HEK293 (cell line): ENCODE measurements around the gene OR52W1.

Experiments used
- CTCF ChIA-PET: fragments of 350-600 bp; formaldehyde crosslinking; extraction: SDS; loops from one replicate; lab custom pipeline; 2021; ENCODE audit warnings: antibody characterized with exemption; lab: Yijun Ruan, JAX
- POLR2A ChIA-PET: fragments of 300-600 bp; formaldehyde crosslinking; extraction: SDS; loops from one replicate; lab custom pipeline; 2020; ENCODE audit warnings: antibody characterized with exemption, inconsistent platforms; lab: Yijun Ruan, JAX
- H3K27ac ChIP-seq: fragments of 200-500 bp; sonication (Bioruptor generic); 2 replicates; pipeline ENCODE4 v1.5.1; 2014; ENCODE audit warnings: low read depth, low read length, control low read depth, inconsistent platforms; ENCODE audit errors: extremely low read depth
- H3K36me3 ChIP-seq, 2 experiments: fragments of 200-500 bp in 1 of 2; sonication (Bioruptor generic) in 1 of 2; 1 replicate in 1 of 2; 2 replicates in 1 of 2; pipeline ENCODE4 v1.5.1; 2014 to 2017; ENCODE audit warnings: inconsistent platforms in 2 of 2, low read length in 2 of 2; ENCODE audit not compliant: control insufficient read depth in 2 of 2, insufficient read depth in 1 of 2
- H3K4me1 ChIP-seq: fragments of 200-500 bp; sonication (Bioruptor generic); 2 replicates; pipeline ENCODE4 v1.5.1; 2014; ENCODE audit warnings: mild to moderate bottlenecking, low read length, inconsistent platforms; ENCODE audit not compliant: control insufficient read depth, insufficient read depth
- H3K4me3 ChIP-seq: 2 replicates; pipeline ENCODE4 v1.5.1; 2011; ENCODE audit warnings: low read depth, mild to moderate bottlenecking, control low read depth, low read length, moderate library complexity
- H3K9me3 ChIP-seq: fragments of 200-500 bp; sonication (Bioruptor generic); 2 replicates; pipeline ENCODE4 v1.5.1; 2014; ENCODE audit warnings: low read depth, low read length, inconsistent platforms; ENCODE audit not compliant: control insufficient read depth, insufficient read depth
- BCL11B ChIP-seq: fragments of 450-650 bp; formaldehyde crosslinking; IDR thresholded peaks from 2 replicates; pipeline ENCODE4 v1.5.1; 2016; ENCODE audit warnings: low read depth, missing biosample characterization, missing genetic modification characterization
- KLF16 ChIP-seq: fragments of 450-650 bp; formaldehyde crosslinking; IDR thresholded peaks from 2 replicates; pipeline ENCODE4 v1.5.1; 2017; ENCODE audit warnings: missing biosample characterization, missing genetic modification characterization
- KLF9 ChIP-seq: fragments of 450-650 bp; formaldehyde crosslinking; IDR thresholded peaks from 2 replicates; pipeline ENCODE4 v1.5.1; 2016; ENCODE audit warnings: missing biosample characterization, missing genetic modification characterization, low read depth
- PRDM1 ChIP-seq: fragments of 450-650 bp; formaldehyde crosslinking; IDR thresholded peaks from 2 replicates; pipeline ENCODE4; 2016; ENCODE audit warnings: missing biosample characterization, missing genetic modification characterization
- WT1 ChIP-seq: fragments of 450-650 bp; formaldehyde crosslinking; IDR thresholded peaks from 2 replicates; pipeline ENCODE4 v1.5.1; 2016; ENCODE audit warnings: missing biosample characterization, missing genetic modification characterization
- ZBTB17 ChIP-seq: fragments of 450-650 bp; formaldehyde crosslinking; IDR thresholded peaks from 2 replicates; pipeline ENCODE4 v1.5.1; 2016; ENCODE audit warnings: missing biosample characterization, missing genetic modification characterization
- ZBTB8A ChIP-seq: fragments of 450-650 bp; formaldehyde crosslinking; IDR thresholded peaks from 2 replicates; pipeline ENCODE4 v1.5.1; 2016; ENCODE audit warnings: missing biosample characterization, missing genetic modification characterization
- ZFP3 ChIP-seq: fragments of 450-650 bp; formaldehyde crosslinking; IDR thresholded peaks from 2 replicates; pipeline ENCODE4 v1.5.1; 2016; ENCODE audit warnings: low read depth, missing biosample characterization, missing genetic modification characterization
- ZNF354C ChIP-seq: fragments of 450-650 bp; formaldehyde crosslinking; IDR thresholded peaks from 2 replicates; pipeline ENCODE4 v1.5.1; 2016; ENCODE audit warnings: missing biosample characterization, missing genetic modification characterization, low read depth, borderline replicate concordance
- ZNF391 ChIP-seq: fragments of 450-650 bp; formaldehyde crosslinking; IDR thresholded peaks from 2 replicates; pipeline ENCODE4 v1.5.1; 2016; ENCODE audit warnings: low read depth, missing biosample characterization, missing genetic modification characterization, borderline replicate concordance
- ZNF423 ChIP-seq: fragments of 450-650 bp; formaldehyde crosslinking; IDR thresholded peaks from 2 replicates; pipeline ENCODE4 v1.5.1; 2016; ENCODE audit warnings: missing biosample characterization, missing genetic modification characterization
- ZNF426 ChIP-seq: fragments of 450-650 bp; formaldehyde crosslinking; IDR thresholded peaks from 2 replicates; pipeline ENCODE4 v1.5.1; 2017; ENCODE audit warnings: missing biosample characterization, missing genetic modification characterization, mild to moderate bottlenecking, inconsistent platforms, moderate library complexity
- ZNF549 ChIP-seq: fragments of 450-650 bp; IDR thresholded peaks from 2 replicates; pipeline ENCODE4 v1.5.1; 2018; ENCODE audit warnings: missing biosample characterization, missing genetic modification characterization, mild to moderate bottlenecking, inconsistent platforms, moderate library complexity
- ZNF585B ChIP-seq: fragments of 450-650 bp; formaldehyde crosslinking; IDR thresholded peaks from 2 replicates; pipeline ENCODE4 v1.5.1; 2016; ENCODE audit warnings: missing biosample characterization, missing genetic modification characterization
- ZNF621 ChIP-seq: fragments of 450-650 bp; formaldehyde crosslinking; IDR thresholded peaks from 2 replicates; pipeline ENCODE4 v1.5.1; 2017; ENCODE audit warnings: missing biosample characterization, missing genetic modification characterization
- TF ChIP-seq, protein P1 (sequence below): fragments of 450-650 bp; formaldehyde crosslinking; IDR thresholded peaks from 2 replicates; pipeline ENCODE4 v1.5.1; 2017; ENCODE audit warnings: missing biosample characterization, missing genetic modification characterization
- TF ChIP-seq, protein P2 (sequence below): fragments of 450-650 bp; formaldehyde crosslinking; IDR thresholded peaks from 2 replicates; pipeline ENCODE4 v1.5.1; 2017; ENCODE audit warnings: missing biosample characterization, missing genetic modification characterization
- TF ChIP-seq, protein P3 (sequence below): fragments of 450-650 bp; formaldehyde crosslinking; IDR thresholded peaks from 2 replicates; pipeline ENCODE4 v1.5.1; 2016; ENCODE audit warnings: missing biosample characterization, missing genetic modification characterization

Gene OR52W1, protein sequence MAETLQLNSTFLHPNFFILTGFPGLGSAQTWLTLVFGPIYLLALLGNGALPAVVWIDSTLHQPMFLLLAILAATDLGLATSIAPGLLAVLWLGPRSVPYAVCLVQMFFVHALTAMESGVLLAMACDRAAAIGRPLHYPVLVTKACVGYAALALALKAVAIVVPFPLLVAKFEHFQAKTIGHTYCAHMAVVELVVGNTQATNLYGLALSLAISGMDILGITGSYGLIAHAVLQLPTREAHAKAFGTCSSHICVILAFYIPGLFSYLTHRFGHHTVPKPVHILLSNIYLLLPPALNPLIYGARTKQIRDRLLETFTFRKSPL

DNA sequence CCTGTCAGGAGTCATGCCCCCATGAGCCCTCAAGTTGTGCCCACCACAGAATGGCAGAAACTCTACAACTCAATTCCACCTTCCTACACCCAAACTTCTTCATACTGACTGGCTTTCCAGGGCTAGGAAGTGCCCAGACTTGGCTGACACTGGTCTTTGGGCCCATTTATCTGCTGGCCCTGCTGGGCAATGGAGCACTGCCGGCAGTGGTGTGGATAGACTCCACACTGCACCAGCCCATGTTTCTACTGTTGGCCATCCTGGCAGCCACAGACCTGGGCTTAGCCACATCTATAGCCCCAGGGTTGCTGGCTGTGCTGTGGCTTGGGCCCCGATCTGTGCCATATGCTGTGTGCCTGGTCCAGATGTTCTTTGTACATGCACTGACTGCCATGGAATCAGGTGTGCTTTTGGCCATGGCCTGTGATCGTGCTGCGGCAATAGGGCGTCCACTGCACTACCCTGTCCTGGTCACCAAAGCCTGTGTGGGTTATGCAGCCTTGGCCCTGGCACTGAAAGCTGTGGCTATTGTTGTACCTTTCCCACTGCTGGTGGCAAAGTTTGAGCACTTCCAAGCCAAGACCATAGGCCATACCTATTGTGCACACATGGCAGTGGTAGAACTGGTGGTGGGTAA, at the start of gene OR52W1:
Gene OR52W1 (plus strand): TSS at position 51 of the 637 bp plus-strand sequence. CDS start 0 bp downstream, at position 51.
- H3K9me3 ChIP-seq, result no peaks in the 10 kb centered on the region
- no peaks in the 10 kb centered on the region for H3K36me3 ChIP-seq
- no peak within 1 kb of the TSS for H3K27ac ChIP-seq
- TF ChIP-seq, protein P1, sequence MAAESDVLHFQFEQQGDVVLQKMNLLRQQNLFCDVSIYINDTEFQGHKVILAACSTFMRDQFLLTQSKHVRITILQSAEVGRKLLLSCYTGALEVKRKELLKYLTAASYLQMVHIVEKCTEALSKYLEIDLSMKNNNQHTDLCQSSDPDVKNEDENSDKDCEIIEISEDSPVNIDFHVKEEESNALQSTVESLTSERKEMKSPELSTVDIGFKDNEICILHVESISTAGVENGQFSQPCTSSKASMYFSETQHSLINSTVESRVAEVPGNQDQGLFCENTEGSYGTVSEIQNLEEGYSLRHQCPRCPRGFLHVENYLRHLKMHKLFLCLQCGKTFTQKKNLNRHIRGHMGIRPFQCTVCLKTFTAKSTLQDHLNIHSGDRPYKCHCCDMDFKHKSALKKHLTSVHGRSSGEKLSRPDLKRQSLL (tag by site-specific recombination), result no peak
- no peak for TF ChIP-seq KLF16 (tag by site-specific recombination)
- TF ChIP-seq, protein P2, sequence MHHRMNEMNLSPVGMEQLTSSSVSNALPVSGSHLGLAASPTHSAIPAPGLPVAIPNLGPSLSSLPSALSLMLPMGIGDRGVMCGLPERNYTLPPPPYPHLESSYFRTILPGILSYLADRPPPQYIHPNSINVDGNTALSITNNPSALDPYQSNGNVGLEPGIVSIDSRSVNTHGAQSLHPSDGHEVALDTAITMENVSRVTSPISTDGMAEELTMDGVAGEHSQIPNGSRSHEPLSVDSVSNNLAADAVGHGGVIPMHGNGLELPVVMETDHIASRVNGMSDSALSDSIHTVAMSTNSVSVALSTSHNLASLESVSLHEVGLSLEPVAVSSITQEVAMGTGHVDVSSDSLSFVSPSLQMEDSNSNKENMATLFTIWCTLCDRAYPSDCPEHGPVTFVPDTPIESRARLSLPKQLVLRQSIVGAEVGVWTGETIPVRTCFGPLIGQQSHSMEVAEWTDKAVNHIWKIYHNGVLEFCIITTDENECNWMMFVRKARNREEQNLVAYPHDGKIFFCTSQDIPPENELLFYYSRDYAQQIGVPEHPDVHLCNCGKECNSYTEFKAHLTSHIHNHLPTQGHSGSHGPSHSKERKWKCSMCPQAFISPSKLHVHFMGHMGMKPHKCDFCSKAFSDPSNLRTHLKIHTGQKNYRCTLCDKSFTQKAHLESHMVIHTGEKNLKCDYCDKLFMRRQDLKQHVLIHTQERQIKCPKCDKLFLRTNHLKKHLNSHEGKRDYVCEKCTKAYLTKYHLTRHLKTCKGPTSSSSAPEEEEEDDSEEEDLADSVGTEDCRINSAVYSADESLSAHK (tag by site-specific recombination), result no peak
- TF ChIP-seq WT1 (tag by site-specific recombination), result no peak
- no peak for TF ChIP-seq ZNF426 (tag by site-specific recombination)
- TF ChIP-seq, all 188 proteins: peak for 0
- CTCF ChIA-PET, result interaction anchor here (1.5 kb wide), 1 partner anchor 176 kb away, joined by 3 read pairs; no protein-coding TSS in a partner anchor
- H3K4me3 ChIP-seq, result no peak within 1 kb of the TSS
- POLR2A ChIA-PET, result no interaction called here
- H3K4me1 ChIP-seq, result no peaks in the 10 kb centered on the region

DNA sequence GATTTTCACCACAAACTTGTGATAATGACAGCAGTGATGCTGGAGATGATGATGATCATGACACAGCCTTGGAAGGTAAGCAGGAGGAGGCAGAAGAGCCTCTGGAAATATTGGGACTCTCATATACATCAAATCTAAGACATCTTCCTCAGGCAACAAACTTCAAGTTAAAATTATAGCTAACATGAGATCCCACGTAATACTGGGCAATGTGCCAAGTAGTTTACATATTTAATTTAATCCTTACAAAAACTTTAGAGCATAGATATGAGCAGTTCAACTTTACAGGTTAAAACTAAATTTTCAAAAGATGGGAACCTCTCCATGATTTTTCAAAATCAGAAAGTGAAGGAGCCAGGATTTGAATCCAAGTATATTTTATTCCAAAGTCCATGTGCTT, 47.9 kb upstream of the OR52W1 start:
- Histone ChIP-seq H3K4me1 (no peaks in the 10 kb centered on the region), H3K4me3 (no peak overlapping the region), H3K36me3 (no peaks in the 10 kb centered on the region), H3K27ac (no peak overlapping the region), H3K9me3 (no peaks in the 10 kb centered on the region)
- ChIA-PET CTCF (interaction anchor here (0.6 to 0.9 kb wide), 2 partner anchors 19 to 208 kb away, joined by 3 read pairs; partner anchors contain the start of gene OR52B2), POLR2A (no interaction called here)
- TF ChIP-seq ZNF585B (tag by site-specific recombination), result no peak
- TF ChIP-seq BCL11B (tag by site-specific recombination), result no peak
- no peak for TF ChIP-seq ZNF423 (tag by site-specific recombination)
- no peak for TF ChIP-seq ZBTB17 (tag by site-specific recombination)
- TF ChIP-seq ZBTB8A (tag by site-specific recombination), result no peak
- TF ChIP-seq PRDM1, result no peak
- no peak for TF ChIP-seq ZNF549 (tag by site-specific recombination)
- TF ChIP-seq, protein P3, sequence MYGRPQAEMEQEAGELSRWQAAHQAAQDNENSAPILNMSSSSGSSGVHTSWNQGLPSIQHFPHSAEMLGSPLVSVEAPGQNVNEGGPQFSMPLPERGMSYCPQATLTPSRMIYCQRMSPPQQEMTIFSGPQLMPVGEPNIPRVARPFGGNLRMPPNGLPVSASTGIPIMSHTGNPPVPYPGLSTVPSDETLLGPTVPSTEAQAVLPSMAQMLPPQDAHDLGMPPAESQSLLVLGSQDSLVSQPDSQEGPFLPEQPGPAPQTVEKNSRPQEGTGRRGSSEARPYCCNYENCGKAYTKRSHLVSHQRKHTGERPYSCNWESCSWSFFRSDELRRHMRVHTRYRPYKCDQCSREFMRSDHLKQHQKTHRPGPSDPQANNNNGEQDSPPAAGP (tag by site-specific recombination), result no peak
- TF ChIP-seq ZNF391 (tag by site-specific recombination), result no peak
- TF ChIP-seq ZNF354C (tag by site-specific recombination), result no peak
- no peak for TF ChIP-seq ZNF621 (tag by site-specific recombination)
- no peak for TF ChIP-seq ZFP3
- TF ChIP-seq KLF9 (tag by site-specific recombination), result no peak
